HCT116 (cell line): ENCODE data around the gene CLTC.

Experiments used
- CEBPB ChIP-seq: IDR thresholded peaks from 2 replicates; pipeline ENCODE4 v1.6.1; 2012; ENCODE audit warnings: low read depth
- EGR1 ChIP-seq: IDR thresholded peaks from 2 replicates; pipeline ENCODE4 v1.6.1; 2012; ENCODE audit warnings: low read depth
- EZH2 ChIP-seq: fragments of 200-600 bp; sonication (generic); IDR thresholded peaks from 2 replicates; pipeline ENCODE4 v1.6.1; 2017; ENCODE audit warnings: antibody characterized with exemption, mixed run types
- POLR2A ChIP-seq: IDR thresholded peaks from 2 replicates; pipeline ENCODE4 v1.7.0; 2011; ENCODE audit warnings: borderline replicate concordance; ENCODE audit not compliant: insufficient read depth, insufficient read length; ENCODE audit errors: extremely low read depth
- POLR2AphosphoS5 ChIP-seq: IDR thresholded peaks from 2 replicates; pipeline ENCODE4 v1.6.1; 2011; ENCODE audit warnings: mild to moderate bottlenecking, low read depth, low read length, moderate library complexity
- RAD21 ChIP-seq: IDR thresholded peaks from 2 replicates; pipeline ENCODE4 v1.6.1; 2012; ENCODE audit warnings: low read depth, mild to moderate bottlenecking
- SIN3A ChIP-seq: IDR thresholded peaks from 2 replicates; pipeline ENCODE4 v1.6.1; 2012; ENCODE audit warnings: low read depth
- TF ChIP-seq, protein P1 (sequence below), 3 experiments: fragments of 200-600 bp in 1 of 3; sonication (generic) in 1 of 3; IDR thresholded peaks in 2 of 3; conservative IDR thresholded peaks in 1 of 3; 2 replicates each; pipeline ENCODE4 v1.5.1; 2012 to 2017; ENCODE audit warnings: low read depth in 2 of 3, low read length in 2 of 3, antibody characterized with exemption in 1 of 3, borderline replicate concordance in 1 of 3, control low read depth in 1 of 3, mild to moderate bottlenecking in 1 of 3, mixed read lengths in 1 of 3, mixed run types in 1 of 3, moderate library complexity in 1 of 3; ENCODE audit not compliant: insufficient read depth in 1 of 3

DNA sequence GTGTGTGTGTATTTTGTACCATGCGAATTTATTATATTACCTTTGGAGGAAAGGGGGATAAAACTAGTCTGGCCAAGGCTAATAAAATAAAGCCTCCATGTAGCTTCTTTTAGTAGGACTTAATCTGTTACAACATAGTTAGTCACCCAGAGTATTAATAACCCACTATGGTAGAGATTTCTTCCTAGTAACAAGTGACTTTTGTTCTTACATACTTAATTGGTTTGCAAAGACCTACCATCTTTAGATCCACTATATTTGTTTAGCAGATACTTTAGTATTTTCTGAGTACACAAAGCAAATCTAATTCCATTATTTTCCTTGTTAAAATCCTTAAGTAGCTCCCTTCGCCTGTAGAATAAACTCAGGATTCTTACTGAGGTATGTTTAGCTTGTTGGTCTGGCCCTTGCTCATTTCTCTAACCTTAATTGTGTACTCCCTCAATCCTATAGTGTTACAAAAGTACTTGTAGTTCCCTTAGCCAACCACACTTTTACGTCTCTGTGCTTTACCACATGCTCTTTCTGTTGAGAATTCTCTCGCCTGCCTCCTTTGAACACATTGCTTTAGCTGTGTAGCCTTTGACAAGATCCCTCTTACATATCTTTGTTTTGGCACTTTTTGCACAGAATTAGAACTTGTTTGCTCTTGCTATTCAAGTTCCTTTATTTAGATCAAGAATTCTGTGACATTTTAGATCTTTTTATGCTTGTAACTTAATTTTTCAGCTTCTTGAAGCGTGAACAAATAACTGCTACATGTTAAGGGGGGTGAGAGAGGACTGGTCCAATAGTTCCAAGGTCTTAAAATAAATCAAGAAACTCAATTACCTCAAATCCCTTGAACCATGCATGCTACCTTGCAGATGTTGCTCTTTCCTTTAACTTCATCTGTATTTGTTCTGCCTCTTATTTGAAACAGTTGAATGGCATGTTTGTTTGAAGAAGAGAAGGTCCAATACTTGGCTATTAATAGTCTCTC, 23.8 kb downstream of the CLTC start:
- no peak for TF ChIP-seq POLR2AphosphoS5
- no peak for TF ChIP-seq POLR2A
- TF ChIP-seq SIN3A, result no peak
- TF ChIP-seq, protein P1, sequence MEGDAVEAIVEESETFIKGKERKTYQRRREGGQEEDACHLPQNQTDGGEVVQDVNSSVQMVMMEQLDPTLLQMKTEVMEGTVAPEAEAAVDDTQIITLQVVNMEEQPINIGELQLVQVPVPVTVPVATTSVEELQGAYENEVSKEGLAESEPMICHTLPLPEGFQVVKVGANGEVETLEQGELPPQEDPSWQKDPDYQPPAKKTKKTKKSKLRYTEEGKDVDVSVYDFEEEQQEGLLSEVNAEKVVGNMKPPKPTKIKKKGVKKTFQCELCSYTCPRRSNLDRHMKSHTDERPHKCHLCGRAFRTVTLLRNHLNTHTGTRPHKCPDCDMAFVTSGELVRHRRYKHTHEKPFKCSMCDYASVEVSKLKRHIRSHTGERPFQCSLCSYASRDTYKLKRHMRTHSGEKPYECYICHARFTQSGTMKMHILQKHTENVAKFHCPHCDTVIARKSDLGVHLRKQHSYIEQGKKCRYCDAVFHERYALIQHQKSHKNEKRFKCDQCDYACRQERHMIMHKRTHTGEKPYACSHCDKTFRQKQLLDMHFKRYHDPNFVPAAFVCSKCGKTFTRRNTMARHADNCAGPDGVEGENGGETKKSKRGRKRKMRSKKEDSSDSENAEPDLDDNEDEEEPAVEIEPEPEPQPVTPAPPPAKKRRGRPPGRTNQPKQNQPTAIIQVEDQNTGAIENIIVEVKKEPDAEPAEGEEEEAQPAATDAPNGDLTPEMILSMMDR (IDR thresholded peaks at IDR 0.05 in 2 of 3, conservative IDR thresholded peaks at IDR 0.05 in 1 of 3; ENCODE audit: borderline replicate concordance in 1 of 3, insufficient read depth in 1 of 3, low read depth in 2 of 3, low read length in 2 of 3), result no peak
- no peak for TF ChIP-seq RAD21
- TF ChIP-seq EGR1, result no peak
- no peak for TF ChIP-seq CEBPB
- no peak for TF ChIP-seq EZH2
